Endothelial cell of umbilical vein (primary cell): ENCODE measurements around the gene ZP4. TPM values are rescaled to one million over a fixed set of nuclear protein-coding genes. Genes with fewer than 3 reads are reported as not detected.

Source experiments
- BruUV-seq: library from RNA; stranded (reverse); fragments of 400-500 nt; replicated peaks from 2 replicates; lab custom pipeline; 2021; lab: Mats Ljungman, UMichigan
- CTCF ChIA-PET: fragments of 300-600, 350-600 bp; sonication (Branson Sonifier 250); formaldehyde crosslinking; loops from one replicate; lab custom pipeline; 2021; ENCODE audit warnings: antibody characterized with exemption, inconsistent platforms; lab: Charles Lee
- POLR2A ChIA-PET: fragments of 300-600, 350-600 bp; sonication (Branson Sonifier 250); formaldehyde crosslinking; loops from one replicate; lab custom pipeline; 2021; ENCODE audit warnings: antibody characterized with exemption, inconsistent platforms; lab: Charles Lee
- DNase-seq: peaks from one replicate; pipeline ENCODE4 v3.0.0-alpha.2; 2011; ENCODE audit warnings: low read depth, low spot score
- FAIRE-seq: peaks from 2 replicates; lab custom pipeline; 2011; peaks lifted over from hg19 to GRCh38; lab: Jason Lieb, UNC
- H2AFZ ChIP-seq: 2 replicates; pipeline ENCODE4 v1.6.0; 2012; ENCODE audit warnings: low read depth, low read length, control low read depth, inconsistent platforms
- H3K27ac ChIP-seq: 2 replicates; pipeline ENCODE4 v1.5.1; 2011; ENCODE audit warnings: low read depth, mild to moderate bottlenecking, control low read depth, low read length, moderate library complexity; ENCODE audit not compliant: insufficient read depth
- H3K27me3 ChIP-seq, 2 experiments: 2 replicates each; pipeline versions ENCODE4 v1.6.0 to v1.6.1; 2011; ENCODE audit warnings: low read length in 2 of 2, mixed read lengths in 1 of 2; ENCODE audit not compliant: control insufficient read depth in 2 of 2, insufficient read depth in 2 of 2
- H3K36me3 ChIP-seq, 2 experiments: 2 replicates in 1 of 2; 3 replicates in 1 of 2; pipeline ENCODE4 v1.5.1; 2011; ENCODE audit warnings: low read length in 2 of 2, mild to moderate bottlenecking in 1 of 2, moderate library complexity in 1 of 2; ENCODE audit not compliant: control insufficient read depth in 2 of 2, insufficient read depth in 2 of 2; ENCODE audit errors: extremely low read depth in 1 of 2
- H3K4me1 ChIP-seq: 3 replicates; pipeline ENCODE4 v1.5.1; 2011; ENCODE audit warnings: mild to moderate bottlenecking, low read length; ENCODE audit not compliant: control insufficient read depth, insufficient read depth; ENCODE audit errors: extremely low read depth
- H3K4me2 ChIP-seq: 2 replicates; pipeline ENCODE4 v1.6.1; 2011; ENCODE audit warnings: low read length, control low read depth, mixed read lengths; ENCODE audit not compliant: insufficient read depth
- H3K4me3 ChIP-seq, 3 experiments: fragments of 200-600 bp in 1 of 3; sonication (generic), shearing (Covaris generic) in 1 of 3; replicated peaks in 1 of 3; 2 replicates each; pipeline ENCODE4 v1.5.1; 2011 to 2016; ENCODE audit warnings: control low read depth in 3 of 3, low read length in 3 of 3, mild to moderate bottlenecking in 2 of 3, inconsistent platforms in 1 of 3, low read depth in 1 of 3, moderate library complexity in 1 of 3; ENCODE audit not compliant: insufficient read depth in 1 of 3
- H3K79me2 ChIP-seq: 2 replicates; pipeline ENCODE4 v1.6.0; 2012; ENCODE audit warnings: low read length, inconsistent platforms; ENCODE audit not compliant: control insufficient read depth, insufficient read depth
- H3K9ac ChIP-seq: replicated peaks from 2 replicates; pipeline ENCODE3; 2011; ENCODE audit warnings: low read length, control low read depth; ENCODE audit not compliant: insufficient read depth; ENCODE audit errors: extremely low read depth
- H3K9me1 ChIP-seq: replicated peaks from 3 replicates; pipeline ENCODE4 v1.6.0; 2011; ENCODE audit warnings: mild to moderate bottlenecking, low read length; ENCODE audit not compliant: control insufficient read depth, insufficient read depth; ENCODE audit errors: extremely low read depth
- H3K9me3 ChIP-seq: replicated peaks from 2 replicates; pipeline ENCODE4 v1.5.1; 2012; ENCODE audit warnings: low read length, inconsistent platforms; ENCODE audit not compliant: control insufficient read depth, insufficient read depth
- H4K20me1 ChIP-seq: replicated peaks from 2 replicates; pipeline ENCODE3; 2011; ENCODE audit warnings: mild to moderate bottlenecking, low read length; ENCODE audit not compliant: control insufficient read depth, insufficient read depth; ENCODE audit errors: extremely low read depth
- CTCF ChIP-seq, 2 donors: IDR thresholded peaks; 1 replicate in 1 of 2; 2 replicates in 1 of 2; pipeline ENCODE4 v1.5.1; 2011; ENCODE audit warnings: low read length in 2 of 2, mild to moderate bottlenecking in 2 of 2, moderate library complexity in 2 of 2, control low read depth in 1 of 2, inconsistent platforms in 1 of 2, low read depth in 1 of 2; ENCODE audit not compliant: insufficient read depth in 1 of 2; ENCODE audit errors: extremely low read depth in 1 of 2
- EZH2 ChIP-seq: IDR thresholded peaks from 2 replicates; pipeline ENCODE4 v1.6.1; 2012; ENCODE audit warnings: borderline replicate concordance, low read depth, mild to moderate bottlenecking, moderate library complexity, low read length, inconsistent platforms; ENCODE audit not compliant: severe bottlenecking
- FOS ChIP-seq: IDR thresholded peaks from 2 replicates; pipeline ENCODE4 v1.6.1; 2011; ENCODE audit warnings: mild to moderate bottlenecking, low read length, moderate library complexity, borderline replicate concordance; ENCODE audit not compliant: insufficient read depth
- GATA2 ChIP-seq: IDR thresholded peaks from 2 replicates; pipeline ENCODE4 v1.7.0; 2011; ENCODE audit warnings: low read depth, mild to moderate bottlenecking, moderate library complexity, mixed read lengths, low read length; ENCODE audit not compliant: insufficient read length, insufficient read depth
- JUN ChIP-seq: IDR thresholded peaks from 2 replicates; pipeline ENCODE4 v1.6.1; 2011; ENCODE audit warnings: borderline replicate concordance, low read depth; ENCODE audit not compliant: insufficient read length, insufficient read depth
- MAX ChIP-seq: IDR thresholded peaks from 2 replicates; pipeline ENCODE4 v1.6.1; 2011; ENCODE audit not compliant: insufficient read depth, insufficient read length
- MYC ChIP-seq: IDR thresholded peaks from one replicate; pipeline ENCODE4 v1.6.1; 2011; ENCODE audit warnings: mild to moderate bottlenecking, low read depth, low read length
- POLR2A ChIP-seq: IDR thresholded peaks from 2 replicates; pipeline ENCODE4 v1.6.1; 2012; ENCODE audit warnings: low read depth, mild to moderate bottlenecking, control low read depth, low read length
- POLR2AphosphoS5 ChIP-seq: IDR thresholded peaks from 2 replicates; pipeline ENCODE4 v1.6.1; 2012; ENCODE audit warnings: low read depth, mild to moderate bottlenecking, control low read depth, low read length, moderate library complexity; ENCODE audit not compliant: insufficient read depth
- dilution Hi-C: fragments of 300-500 bp; cut with MboI; formaldehyde crosslinking; loops from one replicate; pipeline ENCODE4 v1.15.0; 2019; ENCODE audit warnings: low sequenced_read_pairs; ENCODE audit not compliant: extremely low pct_ligation_motif_present
- intact Hi-C: fragments of 100-400 bp; cut with micrococcal nuclease; formaldehyde crosslinking; loops from one replicate; pipeline ENCODE4 v1.10.0; 2022
- polyA plus RNA-seq, 4 experiments: library from polyadenylated mRNA; depleted of rRNA in 3 of 4; stranded (reverse) in 3 of 4; unstranded in 1 of 4; fragments of >200 nt; gene quantifications; 2 replicates each; pipeline versions ENCODE4 v1.2.1 to v1.2.3, GENCODE V29; 2011 to 2012; ENCODE audit warnings: missing spikeins in 1 of 4
- total RNA-seq: library from RNA; stranded (reverse); gene quantifications from 2 replicates; pipeline ENCODE4 v1.2.3, GENCODE V29; 2021

ZP4 gene
- total and polyA plus RNA-seq, 2 donors (not counting 3 experiments of a cell fraction or from before 2014, with no cell fraction given): not detected

GRCh38 chr1:237857455-237857854 is 33.3 kb downstream of the ZP4 start:
- BruUV-seq: no TSS peak
- intact Hi-C loops: no loop called here

More at GRCh38 chr1:237857455-237857854, 33.3 kb downstream of the ZP4 start:
- H3K27me3 ChIP-seq: no peaks in the 10 kb centered on the region
- no peak overlapping the region for H3K27ac ChIP-seq
- H4K20me1 ChIP-seq: no peaks in the 10 kb centered on the region
- POLR2A ChIA-PET: no interaction called here
- no peaks in the 10 kb centered on the region for H3K9me3 ChIP-seq
- H3K4me2 ChIP-seq: no peak overlapping the region
- no peaks in the 10 kb centered on the region for H3K36me3 ChIP-seq
- H2AFZ ChIP-seq: no peak overlapping the region
- TF ChIP-seq CTCF (IDR thresholded peaks at IDR 0.05; ENCODE audit: extremely low read depth in 1 of 2, insufficient read depth in 1 of 2, low read depth in 1 of 2, low read length in 2 of 2) (no peak), POLR2AphosphoS5 (no peak), GATA2 (no peak), JUN (no peak), FOS (no peak), EZH2 (no peak), MYC (no peak), POLR2A (no peak), MAX (no peak)
- no peaks in the 10 kb centered on the region for H3K4me1 ChIP-seq
- no peaks in the 10 kb centered on the region for H3K79me2 ChIP-seq
- FAIRE-seq: no peak
- H3K4me3 ChIP-seq: no peak overlapping the region
- CTCF ChIA-PET: no interaction called here
- H3K9me1 ChIP-seq: no peaks in the 10 kb centered on the region
- DNase-seq: no peak
- dilution Hi-C loops: no loop called here
- no peak overlapping the region for H3K9ac ChIP-seq
